MM.1S (cell line): ENCODE data around the gene TMEM62.

Source experiments
- EZH2phosphoT487 ChIP-seq: fragments of 300-600 bp; sonication (generic); IDR thresholded peaks from 2 replicates; pipeline ENCODE4 v1.6.1; 2018; ENCODE audit warnings: antibody characterized with exemption, low read length
- TF ChIP-seq, protein P1 (sequence below): fragments of 300-600 bp; sonication (generic); IDR thresholded peaks from 2 replicates; pipeline ENCODE4 v1.5.1; 2016; ENCODE audit warnings: antibody characterized with exemption, low read length, mixed read lengths

DNA sequence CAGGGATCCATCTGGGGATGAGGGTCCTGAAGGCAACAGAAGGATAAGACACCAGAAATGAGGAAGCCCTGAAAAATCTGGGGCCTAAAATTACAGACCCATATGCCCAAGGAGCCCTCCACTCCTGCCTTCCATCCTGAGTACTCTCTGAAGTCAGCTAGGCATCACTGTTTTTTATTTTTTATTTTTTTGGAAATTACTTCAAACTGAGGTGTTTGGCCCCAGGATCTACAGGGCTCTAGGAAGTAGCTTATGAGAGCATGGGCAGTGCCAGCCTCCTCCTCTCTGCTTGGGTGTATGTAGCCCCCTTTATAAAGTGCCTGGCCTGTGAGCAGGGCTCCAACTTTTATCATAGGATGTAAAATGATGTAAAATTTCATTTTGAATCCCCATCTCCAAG is 79.6 kb downstream of the TMEM62 start:
- TF ChIP-seq, protein P1, sequence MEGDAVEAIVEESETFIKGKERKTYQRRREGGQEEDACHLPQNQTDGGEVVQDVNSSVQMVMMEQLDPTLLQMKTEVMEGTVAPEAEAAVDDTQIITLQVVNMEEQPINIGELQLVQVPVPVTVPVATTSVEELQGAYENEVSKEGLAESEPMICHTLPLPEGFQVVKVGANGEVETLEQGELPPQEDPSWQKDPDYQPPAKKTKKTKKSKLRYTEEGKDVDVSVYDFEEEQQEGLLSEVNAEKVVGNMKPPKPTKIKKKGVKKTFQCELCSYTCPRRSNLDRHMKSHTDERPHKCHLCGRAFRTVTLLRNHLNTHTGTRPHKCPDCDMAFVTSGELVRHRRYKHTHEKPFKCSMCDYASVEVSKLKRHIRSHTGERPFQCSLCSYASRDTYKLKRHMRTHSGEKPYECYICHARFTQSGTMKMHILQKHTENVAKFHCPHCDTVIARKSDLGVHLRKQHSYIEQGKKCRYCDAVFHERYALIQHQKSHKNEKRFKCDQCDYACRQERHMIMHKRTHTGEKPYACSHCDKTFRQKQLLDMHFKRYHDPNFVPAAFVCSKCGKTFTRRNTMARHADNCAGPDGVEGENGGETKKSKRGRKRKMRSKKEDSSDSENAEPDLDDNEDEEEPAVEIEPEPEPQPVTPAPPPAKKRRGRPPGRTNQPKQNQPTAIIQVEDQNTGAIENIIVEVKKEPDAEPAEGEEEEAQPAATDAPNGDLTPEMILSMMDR: no peak
- TF ChIP-seq EZH2phosphoT487: no peak
